Panc1 (cell line): ENCODE measurements around the gene ACER3. TPM values are rescaled to one million over a fixed set of nuclear protein-coding genes. Genes with fewer than 3 reads are reported as not detected.

Experiments used
- ATAC-seq: fragments of 200-7000 bp; cut with Tn5 transposase; 2 replicates; pipeline ENCODE4 v1.9.1; 2020; ENCODE audit warnings: mild to moderate bottlenecking, moderate library complexity
- BruUV-seq: library from RNA; stranded (reverse); fragments of 400-500 nt; replicated peaks from 2 replicates; lab custom pipeline; 2021; lab: Mats Ljungman, UMichigan
- CTCF ChIA-PET: fragments of 300-600 bp; sonication (Branson Sonifier 250); formaldehyde crosslinking; loops from one replicate; lab custom pipeline; 2022; ENCODE audit warnings: antibody characterized with exemption; lab: Charles Lee
- POLR2A ChIA-PET: fragments of 300-600 bp; sonication (Branson Sonifier 250); formaldehyde crosslinking; loops from one replicate; lab custom pipeline; 2022; ENCODE audit warnings: antibody characterized with exemption; lab: Charles Lee
- DNase-seq: peaks from one replicate; pipeline ENCODE4 v3.0.0-alpha.2; 2010; ENCODE audit warnings: low read depth, low spot score
- H3K27ac ChIP-seq: 2 replicates; pipeline ENCODE4 v1.5.1; 2011; ENCODE audit warnings: mild to moderate bottlenecking, low read length, inconsistent platforms
- H3K27me3 ChIP-seq: fragments of 200-500 bp; sonication (Bioruptor generic); 2 replicates; pipeline ENCODE4 v1.6.0; 2014; ENCODE audit warnings: low read length, inconsistent platforms; ENCODE audit not compliant: control insufficient read depth, insufficient read depth
- H3K36me3 ChIP-seq: fragments of 200-500 bp; sonication (Bioruptor generic); 2 replicates; pipeline ENCODE4 v1.5.1; 2014; ENCODE audit warnings: inconsistent platforms, mild to moderate bottlenecking, low read length, moderate library complexity; ENCODE audit not compliant: control insufficient read depth, insufficient read depth
- H3K4me1 ChIP-seq: 2 replicates; pipeline ENCODE4 v1.5.1; 2011; ENCODE audit warnings: inconsistent platforms, mild to moderate bottlenecking, low read length, moderate library complexity; ENCODE audit not compliant: control insufficient read depth, insufficient read depth
- H3K4me3 ChIP-seq, 2 experiments: 2 replicates each; pipeline ENCODE4 v1.5.1; 2011 to 2012; ENCODE audit warnings: low read depth in 2 of 2, low read length in 2 of 2, mild to moderate bottlenecking in 2 of 2, inconsistent platforms in 1 of 2, moderate library complexity in 1 of 2
- H3K9me3 ChIP-seq: fragments of 200-500 bp; sonication (Bioruptor generic); 2 replicates; pipeline ENCODE4 v1.5.1; 2014; ENCODE audit warnings: low read depth, mild to moderate bottlenecking, inconsistent platforms, low read length, moderate library complexity; ENCODE audit not compliant: control insufficient read depth, insufficient read depth
- POLR2AphosphoS5 ChIP-seq: IDR thresholded peaks from 2 replicates; pipeline ENCODE4 v1.6.1; 2012; ENCODE audit warnings: mild to moderate bottlenecking, low read depth, low read length, moderate library complexity
- SIN3A ChIP-seq: IDR thresholded peaks from 2 replicates; pipeline ENCODE4 v1.6.1; 2012; ENCODE audit warnings: low read depth, mild to moderate bottlenecking, low read length, moderate library complexity, borderline replicate concordance; ENCODE audit not compliant: insufficient read depth
- TCF7L2 ChIP-seq: IDR thresholded peaks from 2 replicates; pipeline ENCODE4 v1.6.1; 2011; ENCODE audit warnings: mild to moderate bottlenecking, low read depth, low read length, inconsistent platforms
- in situ Hi-C: cut with HindIII; loops from 2 replicates; pipeline ENCODE4 v1.10.0; 2016; ENCODE audit warnings: low sequenced_read_pairs, low pct_unique_long_range_greater_than_20kb
- intact Hi-C: fragments of 100-400 bp; cut with micrococcal nuclease; formaldehyde crosslinking; loops from one replicate; pipeline ENCODE4 v1.10.0; 2022; ENCODE audit not compliant: unreplicated experiment
- total RNA-seq: library from RNA; stranded (reverse); gene quantifications from one replicate; pipeline ENCODE4 v1.2.1, GENCODE V29; 2021; ENCODE audit not compliant: unreplicated experiment
- TF ChIP-seq, protein P1 (sequence below), 2 experiments: IDR thresholded peaks; 2 replicates each; pipeline ENCODE4 v1.6.1; 2011 to 2012; ENCODE audit warnings: low read depth in 2 of 2, control low read depth in 1 of 2, low read length in 1 of 2, mild to moderate bottlenecking in 1 of 2, moderate library complexity in 1 of 2; ENCODE audit not compliant: insufficient read depth in 1 of 2
- TF ChIP-seq, protein P2 (sequence below): fragments of 450-650 bp; IDR thresholded peaks from 2 replicates; pipeline ENCODE4 v1.5.1; 2017; ENCODE audit warnings: mild to moderate bottlenecking

ACER3 gene
- total RNA-seq, 1 experiment from 2014 or later: 41.8 TPM

DNA sequence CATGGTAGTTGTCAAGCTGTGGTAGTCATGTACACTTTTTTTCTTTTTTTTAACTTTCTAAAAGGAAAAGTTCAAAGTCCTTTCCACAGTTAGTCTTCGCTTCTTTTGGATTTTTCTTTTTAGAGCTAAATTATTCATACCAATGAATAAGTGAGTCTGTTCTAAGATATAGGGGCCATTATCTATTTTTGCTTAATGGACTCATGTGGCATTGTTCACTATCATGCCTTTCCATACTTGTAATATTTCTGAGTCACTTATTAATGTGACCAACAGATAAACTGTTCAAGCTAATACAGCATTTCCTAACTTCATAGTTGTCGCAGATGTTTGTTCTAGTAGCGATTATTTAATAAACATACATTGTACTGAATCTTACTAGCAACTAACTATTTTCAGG lies 165.5 kb downstream of the ACER3 start:
- H3K4me3 ChIP-seq: no peak overlapping the region
- H3K9me3 ChIP-seq: no peaks in the 10 kb centered on the region
- TF ChIP-seq SIN3A (no peak), TCF7L2 (no peak), POLR2AphosphoS5 (no peak)
- TF ChIP-seq, protein P1, sequence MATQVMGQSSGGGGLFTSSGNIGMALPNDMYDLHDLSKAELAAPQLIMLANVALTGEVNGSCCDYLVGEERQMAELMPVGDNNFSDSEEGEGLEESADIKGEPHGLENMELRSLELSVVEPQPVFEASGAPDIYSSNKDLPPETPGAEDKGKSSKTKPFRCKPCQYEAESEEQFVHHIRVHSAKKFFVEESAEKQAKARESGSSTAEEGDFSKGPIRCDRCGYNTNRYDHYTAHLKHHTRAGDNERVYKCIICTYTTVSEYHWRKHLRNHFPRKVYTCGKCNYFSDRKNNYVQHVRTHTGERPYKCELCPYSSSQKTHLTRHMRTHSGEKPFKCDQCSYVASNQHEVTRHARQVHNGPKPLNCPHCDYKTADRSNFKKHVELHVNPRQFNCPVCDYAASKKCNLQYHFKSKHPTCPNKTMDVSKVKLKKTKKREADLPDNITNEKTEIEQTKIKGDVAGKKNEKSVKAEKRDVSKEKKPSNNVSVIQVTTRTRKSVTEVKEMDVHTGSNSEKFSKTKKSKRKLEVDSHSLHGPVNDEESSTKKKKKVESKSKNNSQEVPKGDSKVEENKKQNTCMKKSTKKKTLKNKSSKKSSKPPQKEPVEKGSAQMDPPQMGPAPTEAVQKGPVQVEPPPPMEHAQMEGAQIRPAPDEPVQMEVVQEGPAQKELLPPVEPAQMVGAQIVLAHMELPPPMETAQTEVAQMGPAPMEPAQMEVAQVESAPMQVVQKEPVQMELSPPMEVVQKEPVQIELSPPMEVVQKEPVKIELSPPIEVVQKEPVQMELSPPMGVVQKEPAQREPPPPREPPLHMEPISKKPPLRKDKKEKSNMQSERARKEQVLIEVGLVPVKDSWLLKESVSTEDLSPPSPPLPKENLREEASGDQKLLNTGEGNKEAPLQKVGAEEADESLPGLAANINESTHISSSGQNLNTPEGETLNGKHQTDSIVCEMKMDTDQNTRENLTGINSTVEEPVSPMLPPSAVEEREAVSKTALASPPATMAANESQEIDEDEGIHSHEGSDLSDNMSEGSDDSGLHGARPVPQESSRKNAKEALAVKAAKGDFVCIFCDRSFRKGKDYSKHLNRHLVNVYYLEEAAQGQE (IDR thresholded peaks at IDR 0.05; ENCODE audit: insufficient read depth in 1 of 2, low read depth in 2 of 2, low read length in 1 of 2): no peak
- TF ChIP-seq, protein P2, sequence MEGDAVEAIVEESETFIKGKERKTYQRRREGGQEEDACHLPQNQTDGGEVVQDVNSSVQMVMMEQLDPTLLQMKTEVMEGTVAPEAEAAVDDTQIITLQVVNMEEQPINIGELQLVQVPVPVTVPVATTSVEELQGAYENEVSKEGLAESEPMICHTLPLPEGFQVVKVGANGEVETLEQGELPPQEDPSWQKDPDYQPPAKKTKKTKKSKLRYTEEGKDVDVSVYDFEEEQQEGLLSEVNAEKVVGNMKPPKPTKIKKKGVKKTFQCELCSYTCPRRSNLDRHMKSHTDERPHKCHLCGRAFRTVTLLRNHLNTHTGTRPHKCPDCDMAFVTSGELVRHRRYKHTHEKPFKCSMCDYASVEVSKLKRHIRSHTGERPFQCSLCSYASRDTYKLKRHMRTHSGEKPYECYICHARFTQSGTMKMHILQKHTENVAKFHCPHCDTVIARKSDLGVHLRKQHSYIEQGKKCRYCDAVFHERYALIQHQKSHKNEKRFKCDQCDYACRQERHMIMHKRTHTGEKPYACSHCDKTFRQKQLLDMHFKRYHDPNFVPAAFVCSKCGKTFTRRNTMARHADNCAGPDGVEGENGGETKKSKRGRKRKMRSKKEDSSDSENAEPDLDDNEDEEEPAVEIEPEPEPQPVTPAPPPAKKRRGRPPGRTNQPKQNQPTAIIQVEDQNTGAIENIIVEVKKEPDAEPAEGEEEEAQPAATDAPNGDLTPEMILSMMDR: no peak
- DNase-seq: no peak
- H3K36me3 ChIP-seq: no peaks in the 10 kb centered on the region
- H3K27ac ChIP-seq: no peak overlapping the region
- ChIA-PET CTCF (no interaction called here), POLR2A (no interaction called here)
- no peaks in the 10 kb centered on the region for H3K27me3 ChIP-seq
- in situ Hi-C loops (no loop called here), intact Hi-C loops (no loop called here)
- no peak for ATAC-seq
- H3K4me1 ChIP-seq: peaks cover 1% of the 10 kb centered on the region; the same call in 1 of the 2 replicates
- BruUV-seq: no TSS peak

DNA sequence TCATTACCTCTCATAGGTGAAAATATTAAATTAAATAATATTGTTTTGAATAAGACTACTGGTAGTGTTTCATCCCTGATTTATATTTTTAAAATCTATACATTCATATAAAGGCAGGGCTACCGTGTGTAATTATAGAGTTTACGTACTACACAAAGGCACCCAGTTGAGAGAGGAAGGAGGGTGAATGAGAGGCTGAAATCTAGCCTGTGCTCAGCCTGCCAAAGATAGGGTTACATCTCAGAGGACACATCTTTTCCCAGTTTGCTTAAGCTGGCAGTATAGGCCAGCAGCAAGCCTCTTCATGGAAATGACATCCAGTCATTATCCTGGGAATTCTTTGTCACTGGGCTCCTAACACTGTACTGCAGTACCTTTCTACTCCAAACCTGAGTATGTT lies 166.0 kb downstream of the ACER3 start:
- Histone ChIP-seq H3K36me3 (no peaks in the 10 kb centered on the region), H3K9me3 (no peaks in the 10 kb centered on the region), H3K27me3 (no peaks in the 10 kb centered on the region), H3K27ac (no peak overlapping the region), H3K4me1 (no peaks in the 10 kb centered on the region), H3K4me3 (no peak overlapping the region)
- intact Hi-C loops (no loop called here), in situ Hi-C loops (no loop called here)
- ChIA-PET CTCF (no interaction called here), POLR2A (no interaction called here)
- ATAC-seq (no peak), DNase-seq (no peak)
- BruUV-seq: no TSS peak
- TF ChIP-seq, protein P2: no peak
- TF ChIP-seq TCF7L2 (no peak), SIN3A (no peak), POLR2AphosphoS5 (no peak)
- TF ChIP-seq, protein P1 (IDR thresholded peaks at IDR 0.05; ENCODE audit: insufficient read depth in 1 of 2, low read depth in 2 of 2, low read length in 1 of 2): no peak
